DND-41 (cell line): ENCODE data around the gene METAP1D.

Experiments
- ATAC-seq: fragments of 200-7000 bp; cut with Tn5 transposase; 3 replicates; pipeline ENCODE4 v1.9.1; 2021; ENCODE audit warnings: low read depth; ENCODE audit not compliant: insufficient read depth
- DNase-seq: peaks from one replicate; pipeline ENCODE4 v3.0.0-alpha.2; 2020
- H2AFZ ChIP-seq: 2 replicates; pipeline ENCODE4 v1.6.0; 2012; ENCODE audit warnings: low read depth, low read length
- H3K27ac ChIP-seq: 2 replicates; pipeline ENCODE4 v1.5.1; 2012; ENCODE audit warnings: low read length, inconsistent platforms
- H3K27me3 ChIP-seq: fragments of 200-600 bp; sonication (generic); 2 replicates; pipeline ENCODE4 v1.6.0; 2012; ENCODE audit warnings: low read length, mild to moderate bottlenecking, inconsistent platforms; ENCODE audit not compliant: insufficient read depth, poor library complexity
- H3K36me3 ChIP-seq: 2 replicates; pipeline ENCODE4 v1.5.1; 2012; ENCODE audit warnings: low read length, inconsistent platforms; ENCODE audit not compliant: insufficient read depth
- H3K4me1 ChIP-seq: 2 replicates; pipeline ENCODE4 v1.5.1; 2012; ENCODE audit warnings: mild to moderate bottlenecking, low read length; ENCODE audit not compliant: insufficient read depth
- H3K4me2 ChIP-seq: 2 replicates; pipeline ENCODE4 v1.6.0; 2012; ENCODE audit warnings: mild to moderate bottlenecking, moderate library complexity, low read length, inconsistent platforms; ENCODE audit not compliant: insufficient read depth
- H3K4me3 ChIP-seq, 2 experiments: fragments of 200-600 bp in 1 of 2; shearing (Covaris generic) in 1 of 2; 2 replicates each; pipeline ENCODE4 v1.5.1; 2012 to 2016; ENCODE audit warnings: inconsistent platforms in 2 of 2, low read length in 2 of 2, mild to moderate bottlenecking in 2 of 2, low read depth in 1 of 2, moderate library complexity in 1 of 2
- H3K79me2 ChIP-seq: 2 replicates; pipeline ENCODE4 v1.6.0; 2012; ENCODE audit warnings: low read length, inconsistent platforms; ENCODE audit not compliant: insufficient read depth
- H3K9ac ChIP-seq: 2 replicates; pipeline ENCODE4 v1.6.0; 2012; ENCODE audit warnings: low read depth, mild to moderate bottlenecking, inconsistent platforms, low read length, moderate library complexity
- H3K9me3 ChIP-seq: 2 replicates; pipeline ENCODE4 v1.5.1; 2012; ENCODE audit warnings: low read length, moderate library complexity, mild to moderate bottlenecking, inconsistent platforms; ENCODE audit not compliant: insufficient read depth, severe bottlenecking
- H4K20me1 ChIP-seq: 2 replicates; pipeline ENCODE4 v1.6.0; 2012; ENCODE audit warnings: low read length; ENCODE audit not compliant: insufficient read depth
- CTCF ChIP-seq: IDR thresholded peaks from 2 replicates; pipeline ENCODE4 v1.5.1; 2012; ENCODE audit warnings: borderline replicate concordance, low read length, moderate library complexity, mild to moderate bottlenecking; ENCODE audit not compliant: poor library complexity, severe bottlenecking; ENCODE audit errors: extremely low read depth
- EZH2 ChIP-seq: IDR thresholded peaks from 3 replicates; pipeline ENCODE4 v1.6.1; 2012; ENCODE audit warnings: borderline replicate concordance, low read depth, mild to moderate bottlenecking, moderate library complexity, low read length, inconsistent platforms; ENCODE audit not compliant: severe bottlenecking

METAP1D gene

GRCh38 chr2:172070936-172071335 lies 71.2 kb downstream of the METAP1D start:
- H4K20me1 ChIP-seq: no peaks in the 10 kb centered on the region
- H3K27me3 ChIP-seq: no peaks in the 10 kb centered on the region
- ATAC-seq (no peak), DNase-seq (no peak)
- no peak overlapping the region for H3K27ac ChIP-seq
- H3K4me3 ChIP-seq: no peak overlapping the region
- no peaks in the 10 kb centered on the region for H3K4me1 ChIP-seq
- H2AFZ ChIP-seq: no peak overlapping the region
- TF ChIP-seq EZH2: no peak
- no peak overlapping the region for H3K4me2 ChIP-seq
- no peaks in the 10 kb centered on the region for H3K9me3 ChIP-seq
- H3K79me2 ChIP-seq: no peaks in the 10 kb centered on the region
- H3K9ac ChIP-seq: no peak overlapping the region
- no peaks in the 10 kb centered on the region for H3K36me3 ChIP-seq

- no peak for DNase-seq
Observed at GRCh38 chr2:172072303-172072702, 72.5 kb downstream of the METAP1D start.

GRCh38 chr2:172072706-172073105 lies 73.0 kb downstream of the METAP1D start:
- no peak for ATAC-seq
- TF ChIP-seq EZH2 (no peak), CTCF (no peak)

More at GRCh38 chr2:172072303-172072702, 72.5 kb downstream of the METAP1D start:
- TF ChIP-seq CTCF (no peak), EZH2 (no peak)
- H3K79me2 ChIP-seq: no peaks in the 10 kb centered on the region
- no peak overlapping the region for H2AFZ ChIP-seq
- no peaks in the 10 kb centered on the region for H3K27me3 ChIP-seq
- no peak overlapping the region for H3K9ac ChIP-seq
- no peaks in the 10 kb centered on the region for H3K9me3 ChIP-seq
- no peak for ATAC-seq
- no peak overlapping the region for H3K4me3 ChIP-seq
- no peaks in the 10 kb centered on the region for H3K4me1 ChIP-seq
- H4K20me1 ChIP-seq: no peaks in the 10 kb centered on the region
- no peak overlapping the region for H3K4me2 ChIP-seq
- H3K36me3 ChIP-seq: no peaks in the 10 kb centered on the region
- no peak overlapping the region for H3K27ac ChIP-seq

GRCh38 chr2:172073518-172073917 lies 73.8 kb downstream of the METAP1D start:
- no peak for DNase-seq
- no peak for ATAC-seq

More at GRCh38 chr2:172072706-172073105, 73.0 kb downstream of the METAP1D start:
- no peak for DNase-seq
- Histone ChIP-seq H3K4me1 (no peaks in the 10 kb centered on the region), H3K4me2 (no peak overlapping the region), H4K20me1 (no peaks in the 10 kb centered on the region), H3K79me2 (no peaks in the 10 kb centered on the region), H3K9me3 (no peaks in the 10 kb centered on the region), H3K4me3 (no peak overlapping the region), H2AFZ (no peak overlapping the region), H3K27me3 (no peaks in the 10 kb centered on the region), H3K36me3 (no peaks in the 10 kb centered on the region), H3K9ac (no peak overlapping the region), H3K27ac (no peak overlapping the region)

More at GRCh38 chr2:172073518-172073917, 73.8 kb downstream of the METAP1D start:
- Histone ChIP-seq H3K27ac (no peak overlapping the region), H3K4me1 (no peaks in the 10 kb centered on the region), H3K4me3 (no peak overlapping the region), H3K36me3 (no peaks in the 10 kb centered on the region), H2AFZ (no peak overlapping the region), H3K4me2 (no peak overlapping the region), H4K20me1 (no peaks in the 10 kb centered on the region), H3K9ac (no peak overlapping the region), H3K79me2 (no peaks in the 10 kb centered on the region), H3K9me3 (no peaks in the 10 kb centered on the region), H3K27me3 (no peaks in the 10 kb centered on the region)
- TF ChIP-seq CTCF: no peak
- TF ChIP-seq EZH2: no peak
